GM21723 (cell line): Measurements from ENCODE around the gene PRMT1.

Experiments
- ATAC-seq: cut with Tn5 transposase; IDR thresholded peaks from one replicate; pipeline ENCODE4 v1.9.1; 2021; ENCODE audit warnings: mild to moderate bottlenecking, moderate library complexity; ENCODE audit not compliant: unreplicated experiment

Gene PRMT1

GRCh38 chr19:49651029-49651819 is 25.8 kb upstream of the PRMT1 start:
- no peak for ATAC-seq

- ATAC-seq = no peak
Observed at GRCh38 chr19:49651820-49652550, 25.1 kb upstream of the PRMT1 start.

- ATAC-seq = no peak
Observed at GRCh38 chr19:49652551-49653465, 24.3 kb upstream of the PRMT1 start.

GRCh38 chr19:49653466-49653806 is 23.6 kb upstream of the PRMT1 start:
- no peak for ATAC-seq

- no peak for ATAC-seq
Observed at GRCh38 chr19:49654581-49654980, 22.5 kb upstream of the PRMT1 start.

GRCh38 chr19:49655570-49656455 is 21.3 kb upstream of the PRMT1 start:
- ATAC-seq = no peak

- ATAC-seq = no peak
Observed at GRCh38 chr19:49656456-49657109, 20.5 kb upstream of the PRMT1 start.

- ATAC-seq = no peak
Observed at GRCh38 chr19:49657493-49658138, 19.5 kb upstream of the PRMT1 start.

- no peak for ATAC-seq
Observed at GRCh38 chr19:49658139-49658517, 18.9 kb upstream of the PRMT1 start.

- ATAC-seq = no peak
Observed at GRCh38 chr19:49658566-49659442, 18.3 kb upstream of the PRMT1 start.

GRCh38 chr19:49660338-49660961 is 16.6 kb upstream of the PRMT1 start:
- no peak for ATAC-seq

- no peak for ATAC-seq
Observed at GRCh38 chr19:49662011-49662410, 15.1 kb upstream of the PRMT1 start.

GRCh38 chr19:49663224-49663623 is 13.8 kb upstream of the PRMT1 start:
- no peak for ATAC-seq

- ATAC-seq = peak; percentile 38
Observed at GRCh38 chr19:49664171-49665035, 12.7 kb upstream of the PRMT1 start.

- ATAC-seq = no peak
Observed at GRCh38 chr19:49665036-49665350, 12.1 kb upstream of the PRMT1 start.

GRCh38 chr19:49665351-49666119 is 11.5 kb upstream of the PRMT1 start, which contains the start of the genes BCL2L12 and IRF3:
Gene BCL2L12 (plus strand): TSS chr19:49665933. CDS start chr19:49666693, 760 bp downstream.
Gene IRF3 (minus strand): TSS chr19:49665857. CDS start chr19:49664838, 1,019 bp downstream.
- peak; percentile 69 for ATAC-seq
